Left ventricle myocardium superior (tissue), 1 donor: ENCODE measurements around the gene THOC7. TPM values are rescaled to one million over a fixed set of nuclear protein-coding genes. Genes with fewer than 3 reads are reported as not detected.

ENCODE experiments used
- ATAC-seq: fragments of 200-7000 bp; cut with Tn5 transposase; one replicate; pipeline ENCODE4 v1.9.1; 2020; ENCODE audit warnings: mild to moderate bottlenecking, moderate library complexity
- DNase-seq: peaks from one replicate; pipeline ENCODE4 v3.0.0-alpha.2; 2020
- intact Hi-C: fragments of 100-400 bp; cut with micrococcal nuclease; formaldehyde crosslinking; loops from one replicate; pipeline ENCODE4 v1.11.0; 2022
- total RNA-seq: library from RNA; stranded (reverse); fragmentation: NEBNext Ultra II Directional; extraction: Animal tissue kit (Norgen Biotek cat#: 25700); gene quantifications from one replicate; pipeline ENCODE4 v1.2.1, GENCODE V29; 2021
- donor health status: DM: no; HTN: yes; CAD: no; lungs with severe emphysema.

THOC7 gene
- total RNA-seq, 1 donor from 2014 or later: 82.5 TPM

DNA sequence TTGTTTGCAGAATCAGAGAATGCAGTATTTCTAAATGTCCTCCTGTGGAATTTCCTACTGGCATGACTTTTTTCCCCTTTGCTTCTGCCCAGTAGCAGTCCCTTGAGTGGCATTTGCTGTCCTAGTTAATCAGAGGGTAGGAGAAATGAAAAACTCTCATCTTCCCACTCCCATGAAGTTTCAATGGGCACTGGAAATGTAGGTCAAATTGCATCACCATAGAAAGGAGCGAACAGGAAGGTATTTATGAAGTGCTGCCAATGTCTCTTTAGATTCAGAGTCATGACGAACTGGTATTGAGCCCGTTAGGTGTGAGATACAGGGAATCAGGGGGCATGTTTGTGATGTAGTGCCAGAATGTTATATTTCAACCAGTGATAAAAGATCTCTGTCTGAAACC is 23.3 kb upstream of the THOC7 start:
- intact Hi-C loops: no loop called here
- peak; percentile 52 for ATAC-seq
- no peak for DNase-seq

- DNase-seq (no peak), ATAC-seq (no peak)
- intact Hi-C loops: no loop called here
Observed at GRCh38 chr3:63880653-63881052, 17.0 kb upstream of the THOC7 start.

- intact Hi-C loops: no loop called here
- DNase-seq (no peak), ATAC-seq (no peak)
Observed at GRCh38 chr3:63878394-63879060, 14.9 kb upstream of the THOC7 start.

- intact Hi-C loops: no loop called here
- DNase-seq (no peak), ATAC-seq (no peak)
Observed at GRCh38 chr3:63877737-63878393, 14.3 kb upstream of the THOC7 start.

- DNase-seq (no peak), ATAC-seq (no peak)
- intact Hi-C loops: no loop called here
Observed at GRCh38 chr3:63876260-63876659, 12.7 kb upstream of the THOC7 start.

DNA sequence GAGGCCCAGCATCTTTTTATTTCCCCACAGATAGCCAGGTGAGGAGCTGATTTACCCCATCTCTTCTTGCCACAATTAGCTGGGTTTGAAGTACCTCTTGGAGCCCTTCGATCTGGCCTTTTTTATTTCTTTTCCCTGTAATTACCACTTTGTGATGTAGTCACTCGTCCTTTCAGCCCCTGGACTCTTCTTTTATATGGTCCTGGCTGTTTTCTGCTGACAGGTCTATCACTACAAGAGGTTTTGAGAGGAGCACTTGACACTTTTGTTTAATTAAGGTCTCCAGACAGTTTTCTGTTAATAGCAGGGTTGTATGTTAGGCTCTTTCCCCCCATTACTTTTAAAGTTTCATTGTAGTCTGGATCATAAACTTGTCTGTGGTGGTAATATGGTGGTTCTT is 11.9 kb upstream of the THOC7 start:
- intact Hi-C loops: no loop called here
- no peak for ATAC-seq
- DNase-seq: no peak

DNA sequence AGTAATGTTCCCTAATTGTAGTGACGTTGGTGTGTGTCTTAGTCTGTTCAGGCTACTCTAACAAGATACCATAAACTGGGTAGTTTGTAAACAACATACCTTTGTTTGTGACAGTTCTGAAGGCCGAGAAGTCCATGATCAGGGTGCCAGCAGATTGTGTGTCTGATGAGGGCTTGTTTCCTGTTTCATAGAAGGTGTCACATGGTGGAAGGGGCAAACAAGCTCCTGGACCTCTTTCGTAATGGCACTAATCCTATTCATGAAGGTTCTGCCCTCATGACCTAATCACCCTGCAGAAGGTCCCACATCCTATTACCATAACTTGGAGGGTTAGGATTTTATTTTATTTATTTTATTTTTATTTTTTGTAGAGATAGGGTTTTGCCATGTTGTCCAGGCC is 11.2 kb upstream of the THOC7 start:
- no peak for ATAC-seq
- DNase-seq: no peak
- intact Hi-C loops: no loop called here

GRCh38 chr3:63872135-63872924 is 8.7 kb upstream of the THOC7 start:
- DNase-seq (no peak), ATAC-seq (no peak)
- intact Hi-C loops: no loop called here

GRCh38 chr3:63870615-63871005 is 7.0 kb upstream of the THOC7 start:
- no peak for ATAC-seq
- DNase-seq: no peak
- intact Hi-C loops: no loop called here

- ATAC-seq (no peak), DNase-seq (no peak)
- intact Hi-C loops: no loop called here
Observed at GRCh38 chr3:63869940-63870614, 6.5 kb upstream of the THOC7 start.

GRCh38 chr3:63867225-63867624 is 3.6 kb upstream of the THOC7 start:
- ATAC-seq (no peak), DNase-seq (no peak)
- intact Hi-C loops: no loop called here

DNA sequence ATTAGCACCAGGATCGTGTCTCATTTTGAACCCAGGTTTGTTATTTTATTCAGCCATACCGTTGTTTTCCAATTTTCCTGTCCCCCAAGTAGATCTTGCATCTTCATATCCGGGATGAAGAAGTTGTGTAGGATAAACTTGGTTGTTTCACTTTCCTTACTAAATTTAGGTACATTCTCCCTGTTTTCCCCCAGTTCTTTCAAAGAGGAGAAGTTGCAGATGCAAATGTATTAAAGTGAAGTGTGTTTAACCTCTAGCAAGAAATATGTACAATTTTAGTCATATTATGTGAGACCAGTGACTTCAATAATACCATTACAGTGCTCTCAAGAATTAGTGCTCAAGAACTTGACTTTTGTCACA is 1.3 kb upstream of the THOC7 start:
- ATAC-seq: no peak
- intact Hi-C loops: no loop called here

DNA sequence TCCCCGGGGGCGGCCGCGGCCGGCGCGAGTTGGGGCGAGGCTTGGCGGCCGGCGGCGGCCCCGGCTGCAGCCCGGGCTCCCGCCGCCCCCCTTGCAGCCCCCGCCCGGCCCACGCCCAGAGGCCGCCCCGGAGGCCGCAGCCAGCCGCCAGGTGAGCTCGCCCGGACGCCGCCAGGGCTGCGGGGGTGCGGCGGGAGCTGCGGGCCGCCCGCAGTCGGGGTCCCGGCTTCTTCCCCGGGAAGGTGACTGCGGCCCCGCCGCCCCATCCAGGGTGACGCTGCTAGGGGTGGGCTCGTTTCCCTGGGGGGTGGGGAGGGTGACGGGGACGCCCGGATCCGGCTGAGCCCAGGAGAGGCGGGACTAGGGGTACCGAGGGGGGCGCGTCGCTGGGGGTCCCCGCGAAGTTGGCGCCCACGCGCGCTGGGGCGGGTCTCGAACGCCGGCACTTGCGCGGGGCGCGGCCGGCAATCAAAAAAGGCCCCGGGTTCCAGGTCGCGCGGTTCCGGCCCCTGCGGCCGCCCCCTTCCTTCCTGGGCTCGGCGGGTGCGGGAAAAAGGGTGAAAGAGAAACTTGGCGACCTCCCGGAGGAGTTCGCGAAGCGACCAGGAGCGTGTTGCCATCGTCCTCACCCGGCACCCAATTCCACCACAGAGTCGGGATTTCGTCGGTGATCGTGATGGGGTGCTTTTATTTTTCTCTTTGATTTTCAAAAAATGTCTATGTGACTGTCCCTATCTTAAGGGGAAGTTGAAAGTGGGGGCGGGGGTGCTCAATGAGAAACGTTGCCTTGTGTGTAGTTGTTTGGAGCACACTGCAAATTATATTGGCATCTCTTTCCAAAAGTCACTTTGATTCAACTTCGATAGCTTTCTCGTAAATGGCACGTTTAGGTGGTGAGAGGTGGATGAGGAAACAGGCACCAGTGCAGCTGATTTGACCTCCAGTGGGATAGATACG is 681 bp upstream of the THOC7 start:
- intact Hi-C loops: no loop called here
- DNase-seq (peak; percentile 67), ATAC-seq (peak; percentile 60)

More for the DNA sequence above, 1.3 kb upstream of the THOC7 start:
- no peak for DNase-seq

DNA sequence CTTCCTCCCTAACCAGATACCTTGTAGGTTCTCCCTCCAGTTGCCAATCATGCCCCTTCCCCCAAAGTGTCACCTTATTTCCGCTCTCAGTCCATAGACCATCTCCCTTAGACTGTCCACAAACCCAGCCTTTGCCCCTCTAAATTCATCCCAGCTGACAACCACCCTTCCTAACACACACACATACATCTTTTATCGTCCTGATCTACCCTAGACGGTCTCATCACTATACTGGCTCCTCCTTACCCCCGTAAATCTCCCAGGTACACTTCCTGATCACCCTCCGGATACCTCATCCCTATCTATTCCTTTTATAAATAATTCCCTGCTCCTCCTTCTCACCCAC is 828 bp downstream of the THOC7 start:
- intact Hi-C loops: no loop called here
- no peak for ATAC-seq
- no peak for DNase-seq

GRCh38 chr3:63861306-63861705 is 2.3 kb downstream of the THOC7 start:
- intact Hi-C loops: no loop called here
- ATAC-seq: no peak
- DNase-seq: no peak

DNA sequence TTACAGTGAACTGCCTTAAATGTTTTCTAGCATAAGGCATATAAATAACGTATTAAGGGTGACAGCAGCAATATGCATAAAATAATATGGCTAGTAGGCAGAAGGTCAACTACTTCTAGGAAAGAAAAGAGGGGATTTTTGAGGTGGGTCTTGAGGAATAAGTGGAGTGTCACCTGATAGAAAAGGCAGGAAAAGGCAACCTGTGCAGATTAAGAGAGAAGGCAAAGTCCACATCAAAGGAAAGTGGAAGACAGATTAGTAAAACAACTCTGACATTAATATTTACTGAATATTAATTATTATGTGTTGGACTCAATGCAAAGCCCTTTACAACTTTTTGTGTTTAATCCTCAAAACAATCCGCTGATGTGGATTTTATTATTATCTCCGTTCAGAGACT is 2.8 kb downstream of the THOC7 start:
- intact Hi-C loops: no loop called here
- DNase-seq (no peak), ATAC-seq (no peak)

DNA sequence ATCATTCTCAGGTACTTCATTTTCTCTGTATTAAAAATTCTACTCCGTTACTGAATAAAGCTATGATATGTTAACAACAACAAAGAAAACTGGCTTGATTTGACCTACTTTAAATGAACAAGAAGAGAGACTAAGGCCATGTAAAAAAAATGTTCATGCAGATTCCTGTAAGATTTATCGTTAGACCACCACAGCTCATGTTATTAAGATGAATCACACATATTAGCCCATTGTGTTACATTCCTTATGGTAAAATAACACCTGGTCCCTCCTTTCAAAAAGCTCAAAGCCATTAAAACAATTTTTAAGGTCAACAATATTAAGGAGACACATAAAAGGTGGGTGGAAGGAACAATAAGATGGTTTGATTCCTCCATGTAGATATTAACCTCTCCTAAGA is 6.3 kb downstream of the THOC7 start:
- DNase-seq: no peak
- ATAC-seq: no peak

DNA sequence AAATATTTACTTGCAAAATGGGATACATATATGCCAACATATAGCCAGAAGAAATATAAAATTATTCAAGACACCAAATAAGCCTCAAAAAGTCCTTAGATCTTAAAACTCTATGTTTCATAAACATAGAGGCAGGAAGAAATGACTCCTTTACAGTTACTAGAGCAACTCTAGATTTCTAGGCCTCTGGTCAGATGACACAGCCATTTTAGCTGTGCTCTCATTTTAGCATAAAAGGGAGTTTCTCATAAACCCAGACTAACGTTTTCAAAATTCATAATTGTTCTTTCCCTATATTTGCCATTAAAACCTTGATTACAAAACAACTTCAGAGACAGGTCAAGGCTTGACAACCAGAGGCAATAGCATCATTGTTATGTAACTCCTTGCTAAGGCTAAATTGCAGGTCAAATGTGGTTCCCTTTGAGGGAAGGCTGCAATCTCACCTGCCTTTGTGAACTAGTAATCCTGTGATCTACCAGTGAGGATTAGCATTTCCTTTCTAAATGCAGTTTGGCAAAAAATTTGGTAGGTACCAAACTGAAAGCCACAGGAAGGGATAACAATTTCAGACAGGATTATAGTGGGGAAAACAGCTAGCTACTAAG is 8.2 kb downstream of the THOC7 start:
- DNase-seq (no peak), ATAC-seq (no peak)
- intact Hi-C loops: no loop called here

More for the DNA sequence above, 6.3 kb downstream of the THOC7 start:
- intact Hi-C loops: no loop called here

GRCh38 chr3:63853106-63853505 is 10.5 kb downstream of the THOC7 start:
- DNase-seq (no peak), ATAC-seq (peak; percentile 55)
- intact Hi-C loops: no loop called here
